HEK293 (cell line): ENCODE data around the gene SENP2.
A peak's percentile ranks its signal among the peaks of the same experiment; 100 is the strongest.

Experiments used
- CTCF ChIA-PET: fragments of 350-600 bp; formaldehyde crosslinking; extraction: SDS; loops from one replicate; lab custom pipeline; 2021; ENCODE audit warnings: antibody characterized with exemption; lab: Yijun Ruan, JAX
- POLR2A ChIA-PET: fragments of 300-600 bp; formaldehyde crosslinking; extraction: SDS; loops from one replicate; lab custom pipeline; 2020; ENCODE audit warnings: antibody characterized with exemption, inconsistent platforms; lab: Yijun Ruan, JAX
- H3K27ac ChIP-seq: fragments of 200-500 bp; sonication (Bioruptor generic); 2 replicates; pipeline ENCODE4 v1.5.1; 2014; ENCODE audit warnings: low read depth, low read length, control low read depth, inconsistent platforms; ENCODE audit errors: extremely low read depth
- H3K36me3 ChIP-seq, 2 experiments: fragments of 200-500 bp in 1 of 2; sonication (Bioruptor generic) in 1 of 2; 1 replicate in 1 of 2; 2 replicates in 1 of 2; pipeline ENCODE4 v1.5.1; 2014 to 2017; ENCODE audit warnings: inconsistent platforms in 2 of 2, low read length in 2 of 2; ENCODE audit not compliant: control insufficient read depth in 2 of 2, insufficient read depth in 1 of 2
- H3K4me1 ChIP-seq: fragments of 200-500 bp; sonication (Bioruptor generic); 2 replicates; pipeline ENCODE4 v1.5.1; 2014; ENCODE audit warnings: mild to moderate bottlenecking, low read length, inconsistent platforms; ENCODE audit not compliant: control insufficient read depth, insufficient read depth
- H3K4me3 ChIP-seq: 2 replicates; pipeline ENCODE4 v1.5.1; 2011; ENCODE audit warnings: low read depth, mild to moderate bottlenecking, control low read depth, low read length, moderate library complexity
- H3K9me3 ChIP-seq: fragments of 200-500 bp; sonication (Bioruptor generic); 2 replicates; pipeline ENCODE4 v1.5.1; 2014; ENCODE audit warnings: low read depth, low read length, inconsistent platforms; ENCODE audit not compliant: control insufficient read depth, insufficient read depth
- GLIS1 ChIP-seq: fragments of 450-650 bp; formaldehyde crosslinking; IDR thresholded peaks from 2 replicates; pipeline ENCODE4 v1.5.1; 2016; ENCODE audit warnings: missing biosample characterization, missing genetic modification characterization
- KLF10 ChIP-seq: fragments of 450-650 bp; IDR thresholded peaks from 2 replicates; pipeline ENCODE4 v1.5.1; 2018; ENCODE audit warnings: missing biosample characterization, mild to moderate bottlenecking, missing genetic modification characterization
- KLF7 ChIP-seq: fragments of 450-650 bp; formaldehyde crosslinking; IDR thresholded peaks from 2 replicates; pipeline ENCODE4 v1.5.1; 2016; ENCODE audit warnings: missing biosample characterization, missing genetic modification characterization, borderline replicate concordance
- KLF9 ChIP-seq: fragments of 450-650 bp; formaldehyde crosslinking; IDR thresholded peaks from 2 replicates; pipeline ENCODE4 v1.5.1; 2016; ENCODE audit warnings: missing biosample characterization, missing genetic modification characterization, low read depth
- SCRT2 ChIP-seq: fragments of 450-650 bp; formaldehyde crosslinking; IDR thresholded peaks from 2 replicates; pipeline ENCODE4 v1.5.1; 2016; ENCODE audit warnings: missing biosample characterization, missing genetic modification characterization
- ZIC2 ChIP-seq: fragments of 450-650 bp; formaldehyde crosslinking; IDR thresholded peaks from 2 replicates; pipeline ENCODE4 v1.5.1; 2016; ENCODE audit warnings: missing biosample characterization, missing genetic modification characterization
- ZNF10 ChIP-seq: fragments of 450-650 bp; formaldehyde crosslinking; IDR thresholded peaks from 2 replicates; pipeline ENCODE4 v1.5.1; 2017; ENCODE audit warnings: missing biosample characterization, missing genetic modification characterization
- ZNF23 ChIP-seq: fragments of 450-650 bp; formaldehyde crosslinking; IDR thresholded peaks from 2 replicates; pipeline ENCODE4 v1.5.1; 2016; ENCODE audit warnings: missing biosample characterization, missing genetic modification characterization, borderline replicate concordance
- ZNF280D ChIP-seq: fragments of 450-650 bp; formaldehyde crosslinking; IDR thresholded peaks from 2 replicates; pipeline ENCODE4 v1.5.1; 2016; ENCODE audit warnings: missing biosample characterization, missing genetic modification characterization
- ZNF302 ChIP-seq: fragments of 450-650 bp; formaldehyde crosslinking; IDR thresholded peaks from 2 replicates; pipeline ENCODE4 v1.5.1; 2016; ENCODE audit warnings: missing biosample characterization, missing genetic modification characterization, low read depth
- ZNF548 ChIP-seq: fragments of 450-650 bp; formaldehyde crosslinking; IDR thresholded peaks from 2 replicates; pipeline ENCODE4 v1.5.1; 2016; ENCODE audit warnings: missing biosample characterization, missing genetic modification characterization
- ZNF624 ChIP-seq: fragments of 450-650 bp; formaldehyde crosslinking; IDR thresholded peaks from 2 replicates; pipeline ENCODE4 v1.5.1; 2017; ENCODE audit warnings: missing biosample characterization, missing genetic modification characterization
- ZNF629 ChIP-seq: fragments of 450-650 bp; formaldehyde crosslinking; IDR thresholded peaks from 2 replicates; pipeline ENCODE4 v1.5.1; 2017; ENCODE audit warnings: missing biosample characterization, missing genetic modification characterization
- ZNF660 ChIP-seq: fragments of 450-650 bp; IDR thresholded peaks from 2 replicates; pipeline ENCODE4 v1.5.1; 2018; ENCODE audit warnings: missing biosample characterization, mild to moderate bottlenecking, missing genetic modification characterization
- ZNF664 ChIP-seq: fragments of 450-650 bp; formaldehyde crosslinking; IDR thresholded peaks from 2 replicates; pipeline ENCODE4 v1.5.1; 2016; ENCODE audit warnings: missing biosample characterization, missing genetic modification characterization
- ZNF704 ChIP-seq: fragments of 450-650 bp; formaldehyde crosslinking; IDR thresholded peaks from 2 replicates; pipeline ENCODE4 v1.5.1; 2016; ENCODE audit warnings: missing biosample characterization, missing genetic modification characterization
- ZSCAN18 ChIP-seq: fragments of 450-650 bp; formaldehyde crosslinking; IDR thresholded peaks from 2 replicates; pipeline ENCODE4 v1.5.1; 2016; ENCODE audit warnings: missing biosample characterization, missing genetic modification characterization
- TF ChIP-seq, protein P1 (sequence below): fragments of 450-650 bp; formaldehyde crosslinking; IDR thresholded peaks from 2 replicates; pipeline ENCODE4 v1.5.1; 2017; ENCODE audit warnings: missing biosample characterization, missing genetic modification characterization
- TF ChIP-seq, protein P2 (sequence below): fragments of 450-650 bp; formaldehyde crosslinking; IDR thresholded peaks from 2 replicates; pipeline ENCODE4 v1.5.1; 2016; ENCODE audit warnings: missing biosample characterization, missing genetic modification characterization
- TF ChIP-seq, protein P3 (sequence below): fragments of 450-650 bp; formaldehyde crosslinking; conservative IDR thresholded peaks from 2 replicates; pipeline ENCODE4 v1.5.1; 2016; ENCODE audit warnings: low read depth, missing biosample characterization, missing genetic modification characterization

Gene SENP2

DNA sequence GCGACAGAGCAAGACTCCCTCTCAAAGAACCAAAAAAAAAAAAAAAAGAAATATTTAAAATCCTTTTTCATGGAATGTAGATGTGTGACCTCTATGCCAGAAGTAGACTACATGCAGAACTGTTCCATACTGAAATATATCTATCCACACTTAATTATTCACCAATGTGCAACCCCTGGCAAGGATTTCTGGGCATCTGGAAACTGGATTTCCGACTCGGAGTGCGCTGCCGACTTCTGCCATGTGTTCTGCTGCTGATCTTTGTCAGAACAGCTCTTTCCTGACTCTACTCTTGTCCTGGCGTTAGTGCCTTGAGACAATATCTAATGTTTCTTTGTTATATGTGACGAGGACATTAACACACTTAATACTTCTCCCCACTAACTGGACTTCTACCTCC, 45.4 kb upstream of the SENP2 start:
- Histone ChIP-seq H3K4me3 (no peak overlapping the region), H3K27ac (no peak overlapping the region), H3K36me3 (no peaks in the 10 kb centered on the region), H3K4me1 (no peaks in the 10 kb centered on the region), H3K9me3 (no peaks in the 10 kb centered on the region)
- no peak for TF ChIP-seq ZIC2 (tag by site-specific recombination)
- no peak for TF ChIP-seq ZNF624
- no peak for TF ChIP-seq ZNF23
- ChIA-PET CTCF (no interaction called here), POLR2A (no interaction called here)

DNA sequence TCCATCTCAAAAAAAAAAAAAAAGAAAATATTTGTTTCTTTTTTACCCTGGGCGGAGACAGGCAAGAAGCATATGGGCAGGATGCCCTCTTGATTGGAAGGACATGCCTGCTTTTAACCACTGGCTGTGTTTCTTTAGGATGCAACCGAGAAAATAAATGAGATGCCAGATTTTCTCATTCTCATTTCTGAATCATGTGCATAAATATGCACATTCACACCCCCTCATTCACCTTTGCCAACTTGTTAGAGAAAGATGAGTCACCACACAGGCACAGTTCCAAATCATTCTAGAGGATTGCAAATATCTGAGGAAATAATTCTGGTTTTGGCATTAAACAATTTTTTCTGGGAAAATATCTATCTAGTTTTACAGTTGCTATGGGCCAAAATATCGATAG, 37.0 kb upstream of the SENP2 start:
- ChIA-PET CTCF (no interaction called here), POLR2A (no interaction called here)
- no peaks in the 10 kb centered on the region for H3K36me3 ChIP-seq
- TF ChIP-seq SCRT2 (tag by site-specific recombination): peak; percentile 72
- 0 out of 2 replicates have a peak, but pooled peaks have one; percentile 31 for TF ChIP-seq KLF9 (tag by site-specific recombination)
- TF ChIP-seq, protein P1, sequence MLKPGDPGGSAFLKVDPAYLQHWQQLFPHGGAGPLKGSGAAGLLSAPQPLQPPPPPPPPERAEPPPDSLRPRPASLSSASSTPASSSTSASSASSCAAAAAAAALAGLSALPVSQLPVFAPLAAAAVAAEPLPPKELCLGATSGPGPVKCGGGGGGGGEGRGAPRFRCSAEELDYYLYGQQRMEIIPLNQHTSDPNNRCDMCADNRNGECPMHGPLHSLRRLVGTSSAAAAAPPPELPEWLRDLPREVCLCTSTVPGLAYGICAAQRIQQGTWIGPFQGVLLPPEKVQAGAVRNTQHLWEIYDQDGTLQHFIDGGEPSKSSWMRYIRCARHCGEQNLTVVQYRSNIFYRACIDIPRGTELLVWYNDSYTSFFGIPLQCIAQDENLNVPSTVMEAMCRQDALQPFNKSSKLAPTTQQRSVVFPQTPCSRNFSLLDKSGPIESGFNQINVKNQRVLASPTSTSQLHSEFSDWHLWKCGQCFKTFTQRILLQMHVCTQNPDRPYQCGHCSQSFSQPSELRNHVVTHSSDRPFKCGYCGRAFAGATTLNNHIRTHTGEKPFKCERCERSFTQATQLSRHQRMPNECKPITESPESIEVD (tag by site-specific recombination): peak; percentile 45
- TF ChIP-seq ZNF704 (tag by site-specific recombination): no peak
- no peak for TF ChIP-seq ZNF548 (tag by site-specific recombination)
- TF ChIP-seq ZSCAN18 (tag by site-specific recombination): no peak
- TF ChIP-seq ZNF302 (tag by site-specific recombination): no peak
- 0 out of 2 replicates have a peak, but pooled peaks have one; percentile 18 for TF ChIP-seq ZNF629 (tag by site-specific recombination)
- TF ChIP-seq ZNF660 (tag by site-specific recombination): 0 out of 2 replicates have a peak, but pooled peaks have one; percentile 53
- peak; percentile 25; the same call in 1 of the 2 replicates for TF ChIP-seq ZNF664 (tag by site-specific recombination)
- peak; percentile 45; the same call in 1 of the 2 replicates for TF ChIP-seq KLF10
- TF ChIP-seq, protein P2, sequence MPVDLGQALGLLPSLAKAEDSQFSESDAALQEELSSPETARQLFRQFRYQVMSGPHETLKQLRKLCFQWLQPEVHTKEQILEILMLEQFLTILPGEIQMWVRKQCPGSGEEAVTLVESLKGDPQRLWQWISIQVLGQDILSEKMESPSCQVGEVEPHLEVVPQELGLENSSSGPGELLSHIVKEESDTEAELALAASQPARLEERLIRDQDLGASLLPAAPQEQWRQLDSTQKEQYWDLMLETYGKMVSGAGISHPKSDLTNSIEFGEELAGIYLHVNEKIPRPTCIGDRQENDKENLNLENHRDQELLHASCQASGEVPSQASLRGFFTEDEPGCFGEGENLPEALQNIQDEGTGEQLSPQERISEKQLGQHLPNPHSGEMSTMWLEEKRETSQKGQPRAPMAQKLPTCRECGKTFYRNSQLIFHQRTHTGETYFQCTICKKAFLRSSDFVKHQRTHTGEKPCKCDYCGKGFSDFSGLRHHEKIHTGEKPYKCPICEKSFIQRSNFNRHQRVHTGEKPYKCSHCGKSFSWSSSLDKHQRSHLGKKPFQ (tag by site-specific recombination): no peak
- no peaks in the 10 kb centered on the region for H3K4me1 ChIP-seq
- H3K4me3 ChIP-seq: no peak overlapping the region
- H3K9me3 ChIP-seq: no peaks in the 10 kb centered on the region
- H3K27ac ChIP-seq: no peak overlapping the region

- Histone ChIP-seq H3K36me3 (no peaks in the 10 kb centered on the region), H3K4me1 (no peaks in the 10 kb centered on the region), H3K4me3 (no peak overlapping the region), H3K9me3 (no peaks in the 10 kb centered on the region), H3K27ac (no peak overlapping the region)
- ChIA-PET POLR2A (no interaction called here), CTCF (no interaction called here)
- TF ChIP-seq, protein P3, sequence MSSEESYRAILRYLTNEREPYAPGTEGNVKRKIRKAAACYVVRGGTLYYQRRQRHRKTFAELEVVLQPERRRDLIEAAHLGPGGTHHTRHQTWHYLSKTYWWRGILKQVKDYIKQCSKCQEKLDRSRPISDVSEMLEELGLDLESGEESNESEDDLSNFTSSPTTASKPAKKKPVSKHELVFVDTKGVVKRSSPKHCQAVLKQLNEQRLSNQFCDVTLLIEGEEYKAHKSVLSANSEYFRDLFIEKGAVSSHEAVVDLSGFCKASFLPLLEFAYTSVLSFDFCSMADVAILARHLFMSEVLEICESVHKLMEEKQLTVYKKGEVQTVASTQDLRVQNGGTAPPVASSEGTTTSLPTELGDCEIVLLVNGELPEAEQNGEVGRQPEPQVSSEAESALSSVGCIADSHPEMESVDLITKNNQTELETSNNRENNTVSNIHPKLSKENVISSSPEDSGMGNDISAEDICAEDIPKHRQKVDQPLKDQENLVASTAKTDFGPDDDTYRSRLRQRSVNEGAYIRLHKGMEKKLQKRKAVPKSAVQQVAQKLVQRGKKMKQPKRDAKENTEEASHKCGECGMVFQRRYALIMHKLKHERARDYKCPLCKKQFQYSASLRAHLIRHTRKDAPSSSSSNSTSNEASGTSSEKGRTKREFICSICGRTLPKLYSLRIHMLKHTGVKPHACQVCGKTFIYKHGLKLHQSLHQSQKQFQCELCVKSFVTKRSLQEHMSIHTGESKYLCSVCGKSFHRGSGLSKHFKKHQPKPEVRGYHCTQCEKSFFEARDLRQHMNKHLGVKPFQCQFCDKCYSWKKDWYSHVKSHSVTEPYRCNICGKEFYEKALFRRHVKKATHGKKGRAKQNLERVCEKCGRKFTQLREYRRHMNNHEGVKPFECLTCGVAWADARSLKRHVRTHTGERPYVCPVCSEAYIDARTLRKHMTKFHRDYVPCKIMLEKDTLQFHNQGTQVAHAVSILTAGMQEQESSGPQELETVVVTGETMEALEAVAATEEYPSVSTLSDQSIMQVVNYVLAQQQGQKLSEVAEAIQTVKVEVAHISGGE (tag by site-specific recombination): no peak
- TF ChIP-seq ZNF10 (tag by site-specific recombination) (no peak), KLF7 (tag by site-specific recombination) (no peak), GLIS1 (tag by site-specific recombination) (no peak), ZNF280D (tag by site-specific recombination) (0 out of 2 replicates have a peak, but pooled peaks have one; percentile 44)
Measured at GRCh38 chr3:185549651-185550111, 36.4 kb upstream of the SENP2 start.
